Endothelial cell of umbilical vein (primary cell): ENCODE measurements around the gene CHCHD4. TPM values are rescaled to one million over a fixed set of nuclear protein-coding genes. Genes with fewer than 3 reads are reported as not detected.

Source experiments
- BruUV-seq: library from RNA; stranded (reverse); fragments of 400-500 nt; replicated peaks from 2 replicates; lab custom pipeline; 2021; lab: Mats Ljungman, UMichigan
- CTCF ChIA-PET: fragments of 300-600, 350-600 bp; sonication (Branson Sonifier 250); formaldehyde crosslinking; loops from one replicate; lab custom pipeline; 2021; ENCODE audit warnings: antibody characterized with exemption, inconsistent platforms; lab: Charles Lee
- POLR2A ChIA-PET: fragments of 300-600, 350-600 bp; sonication (Branson Sonifier 250); formaldehyde crosslinking; loops from one replicate; lab custom pipeline; 2021; ENCODE audit warnings: antibody characterized with exemption, inconsistent platforms; lab: Charles Lee
- DNase-seq: peaks from one replicate; pipeline ENCODE4 v3.0.0-alpha.2; 2011; ENCODE audit warnings: low read depth, low spot score
- FAIRE-seq: peaks from 2 replicates; lab custom pipeline; 2011; peaks lifted over from hg19 to GRCh38; lab: Jason Lieb, UNC
- H2AFZ ChIP-seq: 2 replicates; pipeline ENCODE4 v1.6.0; 2012; ENCODE audit warnings: low read depth, low read length, control low read depth, inconsistent platforms
- H3K27ac ChIP-seq: 2 replicates; pipeline ENCODE4 v1.5.1; 2011; ENCODE audit warnings: low read depth, mild to moderate bottlenecking, control low read depth, low read length, moderate library complexity; ENCODE audit not compliant: insufficient read depth
- H3K27me3 ChIP-seq, 2 experiments: 2 replicates each; pipeline versions ENCODE4 v1.6.0 to v1.6.1; 2011; ENCODE audit warnings: low read length in 2 of 2, mixed read lengths in 1 of 2; ENCODE audit not compliant: control insufficient read depth in 2 of 2, insufficient read depth in 2 of 2
- H3K36me3 ChIP-seq, 2 experiments: 2 replicates in 1 of 2; 3 replicates in 1 of 2; pipeline ENCODE4 v1.5.1; 2011; ENCODE audit warnings: low read length in 2 of 2, mild to moderate bottlenecking in 1 of 2, moderate library complexity in 1 of 2; ENCODE audit not compliant: control insufficient read depth in 2 of 2, insufficient read depth in 2 of 2; ENCODE audit errors: extremely low read depth in 1 of 2
- H3K4me1 ChIP-seq: 3 replicates; pipeline ENCODE4 v1.5.1; 2011; ENCODE audit warnings: mild to moderate bottlenecking, low read length; ENCODE audit not compliant: control insufficient read depth, insufficient read depth; ENCODE audit errors: extremely low read depth
- H3K4me2 ChIP-seq: 2 replicates; pipeline ENCODE4 v1.6.1; 2011; ENCODE audit warnings: low read length, control low read depth, mixed read lengths; ENCODE audit not compliant: insufficient read depth
- H3K4me3 ChIP-seq, 3 experiments: fragments of 200-600 bp in 1 of 3; sonication (generic), shearing (Covaris generic) in 1 of 3; replicated peaks in 1 of 3; 2 replicates each; pipeline ENCODE4 v1.5.1; 2011 to 2016; ENCODE audit warnings: control low read depth in 3 of 3, low read length in 3 of 3, mild to moderate bottlenecking in 2 of 3, inconsistent platforms in 1 of 3, low read depth in 1 of 3, moderate library complexity in 1 of 3; ENCODE audit not compliant: insufficient read depth in 1 of 3
- H3K79me2 ChIP-seq: 2 replicates; pipeline ENCODE4 v1.6.0; 2012; ENCODE audit warnings: low read length, inconsistent platforms; ENCODE audit not compliant: control insufficient read depth, insufficient read depth
- H3K9ac ChIP-seq: replicated peaks from 2 replicates; pipeline ENCODE3; 2011; ENCODE audit warnings: low read length, control low read depth; ENCODE audit not compliant: insufficient read depth; ENCODE audit errors: extremely low read depth
- H3K9me1 ChIP-seq: replicated peaks from 3 replicates; pipeline ENCODE4 v1.6.0; 2011; ENCODE audit warnings: mild to moderate bottlenecking, low read length; ENCODE audit not compliant: control insufficient read depth, insufficient read depth; ENCODE audit errors: extremely low read depth
- H3K9me3 ChIP-seq: replicated peaks from 2 replicates; pipeline ENCODE4 v1.5.1; 2012; ENCODE audit warnings: low read length, inconsistent platforms; ENCODE audit not compliant: control insufficient read depth, insufficient read depth
- H4K20me1 ChIP-seq: replicated peaks from 2 replicates; pipeline ENCODE3; 2011; ENCODE audit warnings: mild to moderate bottlenecking, low read length; ENCODE audit not compliant: control insufficient read depth, insufficient read depth; ENCODE audit errors: extremely low read depth
- CTCF ChIP-seq, 2 donors: IDR thresholded peaks; 1 replicate in 1 of 2; 2 replicates in 1 of 2; pipeline ENCODE4 v1.5.1; 2011; ENCODE audit warnings: low read length in 2 of 2, mild to moderate bottlenecking in 2 of 2, moderate library complexity in 2 of 2, control low read depth in 1 of 2, inconsistent platforms in 1 of 2, low read depth in 1 of 2; ENCODE audit not compliant: insufficient read depth in 1 of 2; ENCODE audit errors: extremely low read depth in 1 of 2
- JUN ChIP-seq: IDR thresholded peaks from 2 replicates; pipeline ENCODE4 v1.6.1; 2011; ENCODE audit warnings: borderline replicate concordance, low read depth; ENCODE audit not compliant: insufficient read length, insufficient read depth
- dilution Hi-C: fragments of 300-500 bp; cut with MboI; formaldehyde crosslinking; loops from one replicate; pipeline ENCODE4 v1.15.0; 2019; ENCODE audit warnings: low sequenced_read_pairs; ENCODE audit not compliant: extremely low pct_ligation_motif_present
- intact Hi-C: fragments of 100-400 bp; cut with micrococcal nuclease; formaldehyde crosslinking; loops from one replicate; pipeline ENCODE4 v1.10.0; 2022
- polyA plus RNA-seq, 4 experiments: library from polyadenylated mRNA; depleted of rRNA in 3 of 4; stranded (reverse) in 3 of 4; unstranded in 1 of 4; fragments of >200 nt; gene quantifications; 2 replicates each; pipeline versions ENCODE4 v1.2.1 to v1.2.3, GENCODE V29; 2011 to 2012; ENCODE audit warnings: missing spikeins in 1 of 4
- total RNA-seq: library from RNA; stranded (reverse); gene quantifications from 2 replicates; pipeline ENCODE4 v1.2.3, GENCODE V29; 2021

CHCHD4 gene
- total and polyA plus RNA-seq, 2 donors (not counting 3 experiments of a cell fraction or from before 2014, with no cell fraction given), result 8.5 to 13.6 TPM

DNA sequence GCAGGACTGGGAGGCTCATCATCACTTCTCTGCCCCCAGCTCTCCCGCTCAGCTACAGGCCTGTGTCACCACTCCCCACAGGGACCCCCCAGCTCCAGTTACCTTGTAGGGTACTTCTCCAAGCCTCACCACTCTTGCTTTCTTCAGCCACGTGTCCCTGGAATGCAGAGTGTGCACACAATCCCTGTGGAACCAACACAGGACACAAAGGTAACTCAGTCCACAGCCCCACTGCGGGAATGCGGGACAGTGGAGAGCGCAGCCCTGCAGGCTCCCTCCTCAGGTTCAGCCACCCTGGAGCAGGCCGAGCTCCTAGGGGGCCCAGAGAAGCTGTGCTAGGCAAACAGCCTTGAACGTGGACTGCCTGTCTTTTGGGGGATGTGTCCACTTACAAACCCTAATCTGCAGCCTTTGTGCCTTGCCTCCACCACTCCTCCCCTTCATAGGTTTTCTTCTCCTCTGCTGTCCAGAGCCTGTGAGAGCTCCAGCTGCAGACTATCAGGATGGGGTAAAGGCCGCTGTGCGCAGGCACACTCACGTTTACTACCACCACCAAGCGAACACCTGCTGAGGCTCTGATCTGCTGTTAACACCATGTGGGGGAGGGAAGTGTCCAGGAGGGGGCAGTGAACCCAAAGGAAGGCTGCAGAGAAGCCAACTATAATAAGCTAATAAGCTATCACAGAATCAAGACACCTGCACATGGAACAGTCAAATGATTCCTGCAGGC is 27.7 kb upstream of the CHCHD4 start:
- H3K36me3 ChIP-seq, result peaks cover 4 to 20% of the 10 kb centered on the region in 2 experiments
- dilution Hi-C loops, result no loop called here
- no peak for FAIRE-seq

More for the DNA sequence above, 27.7 kb upstream of the CHCHD4 start:
- peak in 1 of 2 donors; percentile 37 for TF ChIP-seq CTCF (IDR thresholded peaks at IDR 0.05; ENCODE audit: extremely low read depth in 1 of 2, insufficient read depth in 1 of 2, low read depth in 1 of 2, low read length in 2 of 2)
- TF ChIP-seq JUN, result no peak
- intact Hi-C loops, result no loop called here
- no TSS peak for BruUV-seq
- Histone ChIP-seq H3K79me2 (no peaks in the 10 kb centered on the region), H3K4me2 (no peak overlapping the region), H3K27me3 (no peaks in the 10 kb centered on the region), H3K9ac (no peak overlapping the region), H4K20me1 (no peaks in the 10 kb centered on the region), H3K4me1 (peaks cover 2% of the 10 kb centered on the region), H3K9me1 (no peaks in the 10 kb centered on the region), H2AFZ (no peak overlapping the region), H3K4me3 (no peak overlapping the region), H3K9me3 (no peaks in the 10 kb centered on the region), H3K27ac (no peak overlapping the region)
- DNase-seq, result no peak
- ChIA-PET CTCF (interaction anchor here (0.6 to 2.3 kb wide), 10 partner anchors 8 to 256 kb away, joined by 3 to 8 read pairs (median 4); partner anchors contain the start of genes CHCHD4, LSM3, TMEM43 and XPC), POLR2A (no interaction called here)
